Activated T-helper 2 cell treated with anti-CD3 and anti-CD28 coated beads, Interferon-gamma antibody, Interleukin-2, Interleukin-4, amounts not matched to agents 10 μg/mL and 5 μg/mL and 100 μg/mL, durations not matched to agents 14 hours and 24 hours and 36 hours (primary cell): Measurements from ENCODE around the gene GNB5. TPM values are rescaled to one million over a fixed set of nuclear protein-coding genes. Genes with fewer than 3 reads are reported as not detected.

ENCODE experiments used
- DNase-seq: peaks from one replicate; pipeline ENCODE4 v3.0.0; 2021; ENCODE audit warnings: low spot score
- H3K27ac Mint-ChIP-seq: one replicate; pipeline ENCODE4 v1.8.0; 2021; ENCODE audit warnings: mixed read lengths
- H3K27me3 Mint-ChIP-seq: one replicate; pipeline ENCODE4 v1.8.0; 2021; ENCODE audit warnings: low read depth, mixed read lengths
- H3K36me3 Mint-ChIP-seq: one replicate; pipeline ENCODE4 v1.8.0; 2021; ENCODE audit warnings: low read depth, mixed read lengths
- H3K4me1 Mint-ChIP-seq: one replicate; pipeline ENCODE4 v1.8.0; 2021; ENCODE audit warnings: low read depth, mixed read lengths
- H3K4me3 Mint-ChIP-seq: one replicate; pipeline ENCODE4 v1.8.0; 2021; ENCODE audit warnings: low read depth, mild to moderate bottlenecking, moderate library complexity, mixed read lengths
- H3K9me3 Mint-ChIP-seq: one replicate; pipeline ENCODE4 v1.8.0; 2021; ENCODE audit warnings: mixed read lengths
- intact Hi-C: fragments of 100-400 bp; cut with micrococcal nuclease; formaldehyde crosslinking; loops from one replicate; pipeline ENCODE4 v1.15.1; 2023
- total RNA-seq: library from RNA; stranded (reverse); gene quantifications from 2 replicates; pipeline ENCODE4 v1.2.3, GENCODE V29; 2022

GNB5 gene
- total RNA-seq, 1 donor from 2014 or later: 25.8 TPM

DNA sequence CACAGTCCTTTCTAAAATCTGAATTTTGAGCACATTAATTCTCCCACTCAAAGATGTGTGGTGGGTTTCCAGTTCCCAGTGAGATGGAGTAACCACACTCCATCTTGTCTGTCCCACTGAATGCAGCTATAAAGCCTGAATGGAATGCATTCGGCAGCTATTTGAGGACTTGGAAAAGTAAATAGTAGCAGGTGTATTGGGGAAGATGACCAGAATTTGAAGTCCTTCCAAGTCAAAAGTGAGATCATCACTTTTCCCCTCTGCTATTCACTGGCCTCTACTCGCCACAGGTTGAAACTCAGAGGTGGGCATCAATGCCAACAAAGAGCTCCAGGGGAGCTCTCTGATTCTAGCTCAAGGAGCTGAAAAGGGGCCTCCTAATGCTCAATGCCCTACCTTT lies 8.1 kb upstream of the GNB5 start:
- peaks cover 3% of the 10 kb centered on the region for H3K4me1 Mint-ChIP-seq
- intact Hi-C loops: no loop called here
- H3K4me3 Mint-ChIP-seq: no peak overlapping the region
- DNase-seq: no peak
- H3K27ac Mint-ChIP-seq: no peak overlapping the region
- peaks cover 3% of the 10 kb centered on the region for H3K27me3 Mint-ChIP-seq
- no peaks in the 10 kb centered on the region for H3K36me3 Mint-ChIP-seq
- H3K9me3 Mint-ChIP-seq: no peaks in the 10 kb centered on the region

DNA sequence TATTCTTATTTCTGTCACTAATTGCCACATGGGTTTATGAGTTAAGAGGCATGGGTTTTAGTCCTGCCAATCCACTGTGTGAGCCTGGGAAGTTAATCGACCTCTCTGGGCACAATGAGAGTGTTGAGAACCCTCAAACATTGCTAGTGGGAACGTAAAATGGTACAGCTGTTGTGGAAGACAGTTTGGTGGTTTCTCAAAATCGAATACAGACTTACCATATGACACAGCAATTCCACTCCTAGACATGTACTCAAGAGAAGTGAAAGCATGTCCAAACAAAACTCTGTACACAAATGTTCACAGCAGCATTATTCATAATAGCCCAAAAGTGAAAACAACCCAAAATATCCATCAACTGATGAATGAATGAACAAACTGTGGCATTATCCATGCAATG lies 5.7 kb upstream of the GNB5 start:
- Mint-ChIP-seq H3K27me3 (peaks cover 3% of the 10 kb centered on the region), H3K4me3 (no peak overlapping the region), H3K9me3 (no peaks in the 10 kb centered on the region), H3K36me3 (no peaks in the 10 kb centered on the region), H3K27ac (no peak overlapping the region), H3K4me1 (peaks cover 3% of the 10 kb centered on the region)
- DNase-seq: no peak
- intact Hi-C loops: no loop called here

DNA sequence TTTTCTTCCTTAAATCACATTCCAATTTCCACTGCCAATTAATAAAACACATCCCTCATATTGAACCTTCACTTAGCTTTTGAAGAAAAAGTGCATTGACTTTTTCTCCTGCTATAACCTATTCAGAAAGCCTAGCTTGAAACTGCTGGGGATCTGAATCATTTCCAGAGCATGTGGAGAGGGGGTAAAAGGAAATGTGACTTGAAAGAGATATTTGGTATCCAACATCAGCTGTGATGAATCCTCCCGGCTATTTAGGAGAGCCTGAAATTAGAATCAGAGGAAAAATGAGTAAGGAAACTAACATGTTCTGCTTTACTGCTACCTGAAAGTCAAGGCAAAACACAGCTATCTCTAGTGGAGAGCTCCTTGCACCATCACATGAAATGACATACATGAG lies 2.6 kb upstream of the GNB5 start:
- no peaks in the 10 kb centered on the region for H3K36me3 Mint-ChIP-seq
- no peaks in the 10 kb centered on the region for H3K27me3 Mint-ChIP-seq
- no peak for DNase-seq
- no peak overlapping the region for H3K4me3 Mint-ChIP-seq
- intact Hi-C loops: no loop called here
- no peaks in the 10 kb centered on the region for H3K9me3 Mint-ChIP-seq
- peaks cover 3% of the 10 kb centered on the region for H3K4me1 Mint-ChIP-seq
- H3K27ac Mint-ChIP-seq: no peak overlapping the region

DNA sequence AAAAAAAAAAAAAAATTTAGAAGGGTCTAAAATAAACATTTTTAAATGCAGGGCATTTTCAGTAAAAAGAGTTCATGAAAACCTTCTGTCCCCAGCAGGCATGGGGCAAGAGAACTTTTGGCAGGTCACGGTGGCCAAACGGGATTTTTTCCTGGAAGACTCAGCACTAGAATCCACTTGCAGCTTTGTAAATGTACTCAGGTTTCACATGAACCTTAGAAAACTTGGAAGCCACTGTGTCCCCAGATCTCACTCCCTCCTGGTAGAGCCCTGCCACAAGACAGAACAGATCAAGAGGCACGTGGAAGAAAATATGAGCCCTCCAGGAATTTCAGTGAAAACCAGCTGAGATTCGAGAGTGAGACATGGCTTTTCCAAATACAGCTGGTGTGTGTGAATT lies 2.1 kb upstream of the GNB5 start:
- DNase-seq: no peak
- intact Hi-C loops: no loop called here
- H3K4me1 Mint-ChIP-seq: peaks cover 3% of the 10 kb centered on the region
- no peaks in the 10 kb centered on the region for H3K9me3 Mint-ChIP-seq
- no peak overlapping the region for H3K27ac Mint-ChIP-seq
- H3K4me3 Mint-ChIP-seq: no peak overlapping the region
- H3K27me3 Mint-ChIP-seq: no peaks in the 10 kb centered on the region
- H3K36me3 Mint-ChIP-seq: no peaks in the 10 kb centered on the region

DNA sequence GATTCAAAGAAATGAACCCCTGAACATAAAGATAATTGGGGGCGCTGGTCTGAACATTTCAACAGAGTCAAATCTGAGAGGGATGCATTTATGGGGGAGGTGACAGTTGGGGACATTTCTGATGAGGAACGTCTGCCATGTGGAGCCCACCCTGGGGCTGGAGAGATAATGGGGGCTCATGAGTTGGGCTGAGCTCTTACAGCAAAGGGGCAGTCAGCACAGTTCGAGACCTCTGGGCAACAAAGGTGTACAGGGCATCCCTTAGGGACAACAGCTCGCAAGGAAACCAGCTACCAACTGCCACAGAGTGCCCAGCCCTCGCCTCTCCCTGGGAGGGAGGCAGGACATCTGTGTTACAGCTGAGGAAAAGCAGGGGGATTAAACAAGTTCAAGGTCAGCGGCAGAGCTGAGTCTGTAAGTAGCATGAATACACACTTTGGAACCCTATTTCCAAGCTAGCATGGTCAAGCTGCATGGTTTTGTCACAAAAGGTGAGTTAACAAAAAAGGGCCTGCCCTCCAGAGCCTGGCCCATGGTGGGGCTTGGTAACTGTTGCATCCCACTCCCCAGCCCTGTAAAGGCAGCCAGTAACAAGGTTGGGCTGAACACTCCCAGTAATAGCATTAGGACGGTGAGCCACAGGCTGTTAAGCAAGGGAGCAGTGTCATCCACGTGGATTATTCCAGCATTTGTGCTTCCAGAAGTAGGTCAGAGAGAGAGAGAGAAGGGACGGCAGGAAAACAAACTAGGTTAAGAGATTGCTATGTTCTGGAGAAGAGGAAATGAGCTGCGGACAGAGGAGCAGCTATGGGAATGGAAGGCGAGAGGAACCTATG lies 4.3 kb downstream of the GNB5 start:
- intact Hi-C loops: no loop called here
- H3K4me3 Mint-ChIP-seq: no peak overlapping the region
- no peak for DNase-seq
- H3K9me3 Mint-ChIP-seq: no peaks in the 10 kb centered on the region
- H3K27me3 Mint-ChIP-seq: no peaks in the 10 kb centered on the region
- H3K27ac Mint-ChIP-seq: no peak overlapping the region
- H3K36me3 Mint-ChIP-seq: peaks cover 3% of the 10 kb centered on the region
- peaks cover 5% of the 10 kb centered on the region for H3K4me1 Mint-ChIP-seq

DNA sequence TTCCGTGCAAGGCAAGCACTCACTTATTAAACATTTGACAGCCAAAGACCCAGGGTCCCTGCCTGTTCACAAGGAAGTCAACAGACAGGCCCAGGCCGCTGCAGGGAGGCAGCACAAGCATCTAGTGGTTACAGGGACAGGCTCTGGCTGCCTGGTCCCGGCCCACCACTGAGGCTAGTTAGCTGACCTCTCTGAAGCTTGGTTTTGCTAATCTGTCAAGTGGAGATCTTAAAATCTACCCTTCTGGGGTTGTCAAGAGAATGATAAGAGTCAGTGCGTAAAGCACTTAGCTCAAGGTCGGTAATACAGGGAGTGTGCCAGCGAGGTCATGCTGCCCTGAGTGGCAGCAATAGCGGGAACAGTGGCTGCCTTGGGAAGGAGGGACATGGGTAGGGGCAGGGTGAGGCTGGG lies 6.0 kb downstream of the GNB5 start:
- peaks cover 14% of the 10 kb centered on the region for H3K4me1 Mint-ChIP-seq
- H3K27ac Mint-ChIP-seq: no peak overlapping the region
- peaks cover 3% of the 10 kb centered on the region for H3K36me3 Mint-ChIP-seq
- no peaks in the 10 kb centered on the region for H3K9me3 Mint-ChIP-seq
- intact Hi-C loops: no loop called here
- H3K4me3 Mint-ChIP-seq: no peak overlapping the region
- DNase-seq: no peak
- no peaks in the 10 kb centered on the region for H3K27me3 Mint-ChIP-seq

DNA sequence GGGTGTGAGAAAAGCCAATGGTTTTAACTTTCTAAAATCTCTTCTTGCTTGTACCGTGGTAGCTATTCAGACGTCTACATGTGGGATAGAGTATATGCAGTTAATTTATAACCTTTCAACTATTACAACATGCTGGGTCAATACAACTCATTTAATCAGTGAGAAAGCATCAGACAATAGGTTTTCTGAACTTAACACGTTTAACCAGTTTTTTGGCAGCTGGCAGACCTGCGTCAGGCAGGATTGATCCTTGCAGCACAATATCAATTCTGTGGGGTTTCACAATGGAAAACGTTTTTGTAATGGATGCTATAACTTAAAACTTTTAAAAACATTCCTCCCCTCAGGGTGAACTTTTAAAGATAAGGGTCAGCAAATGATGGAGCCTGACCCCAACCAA lies 6.5 kb downstream of the GNB5 start:
- H3K4me1 Mint-ChIP-seq: peaks cover 14% of the 10 kb centered on the region
- H3K27me3 Mint-ChIP-seq: no peaks in the 10 kb centered on the region
- no peak for DNase-seq
- intact Hi-C loops: no loop called here
- no peak overlapping the region for H3K27ac Mint-ChIP-seq
- no peaks in the 10 kb centered on the region for H3K9me3 Mint-ChIP-seq
- no peak overlapping the region for H3K4me3 Mint-ChIP-seq
- peaks cover 3% of the 10 kb centered on the region for H3K36me3 Mint-ChIP-seq

DNA sequence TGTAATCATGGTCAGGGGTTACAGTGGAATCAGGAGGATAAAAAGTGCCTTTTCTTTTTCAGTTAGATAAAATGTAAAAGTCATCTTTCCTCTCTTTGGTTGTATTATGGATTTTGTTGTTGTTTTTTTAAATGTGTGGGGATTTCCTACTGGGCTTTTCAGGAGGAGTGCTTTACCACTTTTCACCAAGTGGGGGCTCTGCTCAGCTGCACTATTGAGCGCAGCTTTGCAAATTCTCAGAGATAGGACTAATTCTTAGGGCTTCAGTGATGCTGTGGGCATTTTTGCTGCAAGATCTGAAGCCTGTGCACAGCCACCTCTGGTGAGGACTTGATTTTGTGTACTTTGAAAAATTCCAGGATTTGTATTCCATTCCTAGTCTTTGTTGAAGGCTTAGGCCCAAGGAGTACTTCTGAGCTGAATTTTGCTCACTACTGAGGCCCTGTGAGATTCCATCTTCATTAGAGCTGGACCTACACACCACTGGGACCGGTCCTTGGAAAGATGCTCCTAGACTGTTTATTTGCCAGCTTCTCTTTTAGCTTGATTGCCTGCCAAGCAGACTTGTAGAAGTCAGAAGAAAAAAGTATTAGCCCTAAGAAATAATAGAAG lies 7.5 kb downstream of the GNB5 start:
- H3K36me3 Mint-ChIP-seq: peaks cover 3% of the 10 kb centered on the region
- intact Hi-C loops: no loop called here
- H3K27ac Mint-ChIP-seq: no peak overlapping the region
- DNase-seq: no peak
- peaks cover 16% of the 10 kb centered on the region for H3K4me1 Mint-ChIP-seq
- no peak overlapping the region for H3K4me3 Mint-ChIP-seq
- no peaks in the 10 kb centered on the region for H3K9me3 Mint-ChIP-seq
- H3K27me3 Mint-ChIP-seq: no peaks in the 10 kb centered on the region

DNA sequence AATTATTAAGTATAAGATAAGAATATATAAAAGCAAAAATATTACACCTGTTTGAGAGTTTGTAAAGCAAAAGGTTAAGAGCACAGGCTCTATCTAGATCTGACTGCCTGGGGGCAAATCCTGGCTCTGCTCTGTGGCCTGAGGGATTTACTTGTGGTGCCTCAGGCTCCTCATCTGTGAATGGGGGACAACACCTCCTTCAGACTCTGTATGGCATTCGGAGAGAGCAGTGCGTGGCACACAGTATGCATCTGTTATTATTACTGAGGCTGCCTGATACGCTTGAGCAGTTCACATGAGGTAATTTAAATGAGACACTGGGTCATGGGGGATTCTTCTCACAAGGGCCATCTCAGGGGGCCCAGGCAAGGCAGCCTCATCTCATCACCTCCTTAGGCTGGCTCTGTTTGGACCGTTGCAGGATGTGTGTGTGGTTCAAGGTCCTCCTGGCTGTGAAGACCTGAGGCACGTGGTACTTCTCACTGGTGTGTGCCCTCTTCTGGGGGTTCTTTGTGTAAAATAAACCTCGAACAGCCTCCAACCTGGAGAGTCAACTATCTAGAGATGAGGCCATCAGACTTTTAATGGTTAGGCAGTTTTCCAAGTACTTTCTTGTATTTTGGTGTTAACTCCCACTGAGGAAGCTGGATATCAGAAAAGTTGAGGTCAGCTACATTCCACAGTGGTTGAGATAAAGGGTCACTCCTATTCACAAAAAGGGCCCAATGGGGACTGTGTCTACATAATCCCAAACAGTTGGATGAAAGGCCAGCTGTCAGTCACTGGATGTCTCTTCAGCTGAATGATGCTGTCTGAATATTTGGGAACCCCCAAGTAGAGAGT lies 9.0 kb downstream of the GNB5 start:
- H3K27ac Mint-ChIP-seq: peak overlapping the region; percentile 17
- intact Hi-C loops: no loop called here
- no peak for DNase-seq
- peaks cover 28% of the 10 kb centered on the region for H3K4me1 Mint-ChIP-seq
- no peaks in the 10 kb centered on the region for H3K27me3 Mint-ChIP-seq
- peak overlapping the region; percentile 20 for H3K4me3 Mint-ChIP-seq
- H3K9me3 Mint-ChIP-seq: no peaks in the 10 kb centered on the region
- H3K36me3 Mint-ChIP-seq: peaks cover 3% of the 10 kb centered on the region

DNA sequence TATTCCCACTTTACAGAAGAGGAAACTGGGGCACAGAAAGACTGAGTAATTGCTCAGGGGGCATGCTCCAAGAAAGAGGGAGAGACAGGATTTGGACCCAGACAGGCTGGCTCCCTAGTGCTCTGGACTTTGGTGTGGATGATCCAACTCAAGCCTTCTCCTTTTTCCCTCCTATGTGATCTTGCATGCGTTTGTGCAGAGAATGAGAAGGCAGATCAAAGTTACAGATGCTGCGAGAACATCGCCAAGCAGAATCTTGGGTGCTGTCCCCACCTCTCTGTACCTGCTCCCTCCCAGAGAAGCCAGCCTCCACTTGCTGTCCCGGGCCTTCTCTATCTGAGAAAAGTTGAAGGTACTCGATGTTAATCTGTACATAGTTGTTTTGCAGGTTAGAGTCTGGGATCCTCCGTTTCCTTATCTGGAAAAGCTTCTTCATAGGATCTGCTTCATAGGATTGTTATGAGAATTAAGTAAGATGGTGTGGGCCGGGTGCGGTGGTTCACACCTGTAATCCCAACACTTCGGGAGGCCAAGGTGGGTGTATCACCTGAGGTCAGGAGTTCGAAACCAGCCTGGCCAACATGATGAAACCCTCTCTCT lies 10.2 kb downstream of the GNB5 start:
- Mint-ChIP-seq H3K36me3 (peaks cover 6% of the 10 kb centered on the region), H3K9me3 (no peaks in the 10 kb centered on the region), H3K27ac (peak overlapping the region; percentile 82), H3K4me1 (peaks cover 32% of the 10 kb centered on the region), H3K4me3 (peak overlapping the region; percentile 85), H3K27me3 (no peaks in the 10 kb centered on the region)
- DNase-seq: no peak
- intact Hi-C loops: no loop called here

DNA sequence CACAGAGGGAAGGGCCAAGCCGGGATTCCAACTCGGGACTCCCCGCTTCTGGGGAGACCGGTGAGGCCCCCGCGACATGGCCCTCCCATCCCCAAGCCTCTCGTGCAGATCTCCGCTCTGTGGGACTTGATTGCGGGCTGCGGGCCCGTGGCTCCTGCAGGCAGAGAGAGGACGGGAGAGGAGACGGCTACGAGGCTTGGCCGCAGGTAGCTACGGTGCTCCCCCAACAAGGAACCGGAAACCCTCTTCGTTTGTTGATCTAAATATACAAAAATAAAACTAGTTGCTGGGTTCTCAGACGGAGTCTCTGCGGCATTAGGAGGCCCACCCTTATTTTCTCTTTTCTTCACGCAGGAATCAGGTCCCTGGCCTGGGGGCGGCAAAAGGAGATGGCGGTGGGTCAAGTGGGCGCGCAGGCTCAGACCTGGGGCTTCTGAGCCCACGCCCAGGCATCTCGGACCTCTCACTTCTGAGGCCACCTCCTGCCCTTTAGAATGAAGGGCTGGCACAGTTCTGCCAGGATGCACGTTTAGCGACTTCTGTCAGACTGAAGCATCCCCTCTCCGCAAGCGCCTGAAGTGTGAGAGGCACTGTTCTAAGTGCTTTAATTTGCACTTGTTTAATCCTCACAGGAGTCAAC lies 10.9 kb downstream of the GNB5 start:
- no peaks in the 10 kb centered on the region for H3K27me3 Mint-ChIP-seq
- peak overlapping the region; percentile 85 for H3K4me3 Mint-ChIP-seq
- intact Hi-C loops: no loop called here
- H3K9me3 Mint-ChIP-seq: no peaks in the 10 kb centered on the region
- DNase-seq: no peak
- peaks cover 32% of the 10 kb centered on the region for H3K4me1 Mint-ChIP-seq
- peaks cover 6% of the 10 kb centered on the region for H3K36me3 Mint-ChIP-seq
- H3K27ac Mint-ChIP-seq: peak overlapping the region; percentile 82
